OCI-LY7 (cell line): ENCODE results near the gene HTD2. TPM values are rescaled to one million over a fixed set of nuclear protein-coding genes. Genes with fewer than 3 reads are reported as not detected.

ENCODE experiments used
- BruUV-seq: library from RNA; stranded (reverse); fragments of 400-500 nt; replicated peaks from 2 replicates; lab custom pipeline; 2021; lab: Mats Ljungman, UMichigan
- CTCF ChIA-PET: fragments of 300-600 bp; sonication (Branson Sonifier 250); formaldehyde crosslinking; loops from one replicate; lab custom pipeline; 2022; ENCODE audit warnings: antibody characterized with exemption; ENCODE audit not compliant: unreplicated experiment; lab: Charles Lee
- POLR2A ChIA-PET: fragments of 300-600 bp; sonication (Branson Sonifier 250); formaldehyde crosslinking; loops from one replicate; lab custom pipeline; 2022; ENCODE audit warnings: antibody characterized with exemption; lab: Charles Lee
- DNase-seq: peaks from one replicate; pipeline ENCODE4 v3.0.0-alpha.2; 2015; ENCODE audit warnings: low spot score
- H2AFZ ChIP-seq: fragments of 200-600 bp; sonication (generic), shearing (Covaris generic); 2 replicates; pipeline ENCODE4 v1.6.1; 2014; ENCODE audit warnings: mild to moderate bottlenecking, antibody characterized with exemption, low read length, moderate library complexity
- H3K27ac ChIP-seq: fragments of 200-600 bp; sonication (generic); 2 replicates; pipeline ENCODE4 v1.5.1; 2014; ENCODE audit warnings: mixed run types, low read depth, mild to moderate bottlenecking, moderate library complexity, low read length, inconsistent platforms; ENCODE audit not compliant: poor library complexity, severe bottlenecking
- H3K36me3 ChIP-seq: fragments of 200-600 bp; sonication (generic); 2 replicates; pipeline ENCODE4 v1.6.1; 2014; ENCODE audit warnings: mild to moderate bottlenecking, antibody characterized with exemption, low read length, moderate library complexity, mixed read lengths; ENCODE audit not compliant: insufficient read depth
- H3K4me1 ChIP-seq: fragments of 200-600 bp; sonication (generic); 2 replicates; pipeline ENCODE4 v1.5.1; 2014; ENCODE audit warnings: mild to moderate bottlenecking, low read length; ENCODE audit not compliant: insufficient read depth, poor library complexity, severe bottlenecking
- H3K4me2 ChIP-seq: fragments of 200-600 bp; sonication (generic); 2 replicates; pipeline ENCODE4 v1.6.1; 2014; ENCODE audit warnings: mild to moderate bottlenecking, low read length
- H3K4me3 ChIP-seq: fragments of 200-600 bp; sonication (generic); 2 replicates; pipeline ENCODE4 v1.5.1; 2014; ENCODE audit warnings: mild to moderate bottlenecking, low read depth, low read length; ENCODE audit not compliant: poor library complexity, severe bottlenecking
- H3K79me2 ChIP-seq: fragments of 200-600 bp; sonication (generic); 2 replicates; pipeline ENCODE4 v1.6.1; 2016; ENCODE audit warnings: low read depth, mild to moderate bottlenecking, low read length, moderate library complexity, mixed read lengths; ENCODE audit not compliant: insufficient read depth
- H3K9me2 ChIP-seq: fragments of 200-600 bp; sonication (generic); 2 replicates; pipeline ENCODE4 v1.6.1; 2016; ENCODE audit warnings: mild to moderate bottlenecking, low read length, mixed read lengths; ENCODE audit not compliant: insufficient read depth
- H3K9me3 ChIP-seq: fragments of 200-600 bp; sonication (generic); 2 replicates; pipeline ENCODE4 v1.6.1; 2014; ENCODE audit warnings: mild to moderate bottlenecking, mixed run types, low read length, mixed read lengths
- H4K20me1 ChIP-seq: fragments of 200-600 bp; sonication (generic); 2 replicates; pipeline ENCODE4 v1.6.1; 2014; ENCODE audit warnings: mild to moderate bottlenecking, antibody characterized with exemption, low read length, moderate library complexity, mixed read lengths; ENCODE audit not compliant: insufficient read depth
- EZH2phosphoT487 ChIP-seq: fragments of 200-600 bp; sonication (generic); IDR thresholded peaks from 2 replicates; pipeline ENCODE4 v1.6.1; 2018; ENCODE audit warnings: low read depth, borderline replicate concordance, mild to moderate bottlenecking, mixed run types, antibody characterized with exemption, low read length, moderate library complexity, mixed read lengths
- intact Hi-C: fragments of 100-400 bp; cut with micrococcal nuclease; formaldehyde crosslinking; loops from one replicate; pipeline ENCODE4 v1.10.0; 2022; ENCODE audit not compliant: unreplicated experiment
- total RNA-seq, 2 experiments: library from RNA; depleted of rRNA in 1 of 2; stranded (reverse); fragments of >200 nt in 1 of 2; shearing (Covaris generic) in 1 of 2; gene quantifications; 2 replicates each; pipeline ENCODE4 v1.2.3, GENCODE V29; 2014 to 2022
- TF ChIP-seq, protein P1 (sequence below): fragments of 200-600 bp; sonication (generic); conservative IDR thresholded peaks from 2 replicates; pipeline ENCODE4 v1.5.1; 2014; ENCODE audit warnings: mild to moderate bottlenecking, antibody characterized with exemption, low read length, moderate library complexity, mixed read lengths

The HTD2 gene
- total RNA-seq, 2 experiments from 2014 or later: 10.0 to 13.0 TPM

- Histone ChIP-seq H4K20me1 (no peaks in the 10 kb centered on the region), H3K4me2 (peak overlapping the region; percentile 85), H3K27ac (peak overlapping the region; percentile 99), H3K79me2 (peaks cover 85% of the 10 kb centered on the region), H3K9me2 (no peaks in the 10 kb centered on the region), H3K4me1 (peaks cover 98% of the 10 kb centered on the region), H3K36me3 (peaks cover 58% of the 10 kb centered on the region), H3K9me3 (no peaks in the 10 kb centered on the region), H3K4me3 (peak overlapping the region; percentile 62), H2AFZ (no peak overlapping the region)
- ChIA-PET CTCF (interaction anchor here (0.5 to 2.3 kb wide), 7 partner anchors 13 to 1439 kb away, joined by 3 to 22 read pairs (median 4); partner anchors contain the start of genes HTD2, PXK and RPP14), POLR2A (interaction anchor here (0.6 to 13.7 kb wide), 18 partner anchors 9 to 191 kb away, joined by 3 to 711 read pairs (median 4); partner anchors contain the start of genes HTD2 and PXK)
- peak; percentile 98 for DNase-seq
- TF ChIP-seq EZH2phosphoT487: no peak
- TF ChIP-seq, protein P1, sequence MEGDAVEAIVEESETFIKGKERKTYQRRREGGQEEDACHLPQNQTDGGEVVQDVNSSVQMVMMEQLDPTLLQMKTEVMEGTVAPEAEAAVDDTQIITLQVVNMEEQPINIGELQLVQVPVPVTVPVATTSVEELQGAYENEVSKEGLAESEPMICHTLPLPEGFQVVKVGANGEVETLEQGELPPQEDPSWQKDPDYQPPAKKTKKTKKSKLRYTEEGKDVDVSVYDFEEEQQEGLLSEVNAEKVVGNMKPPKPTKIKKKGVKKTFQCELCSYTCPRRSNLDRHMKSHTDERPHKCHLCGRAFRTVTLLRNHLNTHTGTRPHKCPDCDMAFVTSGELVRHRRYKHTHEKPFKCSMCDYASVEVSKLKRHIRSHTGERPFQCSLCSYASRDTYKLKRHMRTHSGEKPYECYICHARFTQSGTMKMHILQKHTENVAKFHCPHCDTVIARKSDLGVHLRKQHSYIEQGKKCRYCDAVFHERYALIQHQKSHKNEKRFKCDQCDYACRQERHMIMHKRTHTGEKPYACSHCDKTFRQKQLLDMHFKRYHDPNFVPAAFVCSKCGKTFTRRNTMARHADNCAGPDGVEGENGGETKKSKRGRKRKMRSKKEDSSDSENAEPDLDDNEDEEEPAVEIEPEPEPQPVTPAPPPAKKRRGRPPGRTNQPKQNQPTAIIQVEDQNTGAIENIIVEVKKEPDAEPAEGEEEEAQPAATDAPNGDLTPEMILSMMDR: no peak
- no TSS peak for BruUV-seq
- intact Hi-C loops: loop anchor here (1.0 kb wide), 1 partner anchor 15 kb away; no protein-coding TSS in a partner anchor
These were observed 43.7 kb downstream of the HTD2 start for GRCh38 chr3:58349792-58350626.

DNA sequence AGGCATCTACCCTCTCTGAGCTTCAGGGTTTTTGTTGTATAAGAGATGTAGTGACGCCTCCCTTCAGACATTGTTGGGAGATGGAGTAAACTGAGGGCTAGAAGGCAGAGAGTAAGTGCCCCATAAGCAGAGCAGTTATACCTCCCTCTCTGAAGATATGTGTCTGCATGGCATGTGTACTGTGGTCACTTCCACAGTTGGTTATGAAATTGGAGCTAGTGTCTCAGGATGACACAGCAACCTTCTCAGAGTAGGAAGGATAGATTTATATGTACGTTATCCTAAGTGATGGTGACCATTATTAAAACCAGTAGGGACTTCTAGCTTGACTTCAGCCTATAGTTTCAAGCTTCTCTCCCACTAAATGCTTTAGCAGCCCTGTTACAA, 44.3 kb downstream of the HTD2 start:
- intact Hi-C loops: loop anchor here (1.0 kb wide), 1 partner anchor 15 kb away; no protein-coding TSS in a partner anchor
- Histone ChIP-seq H2AFZ (no peak overlapping the region), H3K4me1 (peaks cover 98% of the 10 kb centered on the region), H4K20me1 (no peaks in the 10 kb centered on the region), H3K9me3 (no peaks in the 10 kb centered on the region), H3K79me2 (peaks cover 85% of the 10 kb centered on the region), H3K27ac (peak overlapping the region; percentile 99), H3K4me3 (peak overlapping the region; percentile 62), H3K36me3 (peaks cover 55% of the 10 kb centered on the region), H3K9me2 (no peaks in the 10 kb centered on the region), H3K4me2 (peak overlapping the region; percentile 85)
- BruUV-seq: TSS peak; percentile 40
- CTCF ChIA-PET: interaction anchor here (0.9 to 2.3 kb wide), 4 partner anchors 13 to 44 kb away, joined by 3 to 22 read pairs (median 9); partner anchors contain the start of genes HTD2, PXK and RPP14
- POLR2A ChIA-PET: interaction anchor here (0.6 to 13.7 kb wide), 9 partner anchors 9 to 63 kb away, joined by 3 to 711 read pairs (median 11); partner anchors contain the start of genes HTD2 and PXK
- TF ChIP-seq, protein P1: no peak
- TF ChIP-seq EZH2phosphoT487: no peak
- no peak for DNase-seq
